ENCODE measurements around the gene RHO.
"Not testable (repeated sequence)": the region's sequence is repeated elsewhere in the genome, so short reads cannot be mapped to it uniquely, and the experiment has no call there.

The RHO gene

DNA sequence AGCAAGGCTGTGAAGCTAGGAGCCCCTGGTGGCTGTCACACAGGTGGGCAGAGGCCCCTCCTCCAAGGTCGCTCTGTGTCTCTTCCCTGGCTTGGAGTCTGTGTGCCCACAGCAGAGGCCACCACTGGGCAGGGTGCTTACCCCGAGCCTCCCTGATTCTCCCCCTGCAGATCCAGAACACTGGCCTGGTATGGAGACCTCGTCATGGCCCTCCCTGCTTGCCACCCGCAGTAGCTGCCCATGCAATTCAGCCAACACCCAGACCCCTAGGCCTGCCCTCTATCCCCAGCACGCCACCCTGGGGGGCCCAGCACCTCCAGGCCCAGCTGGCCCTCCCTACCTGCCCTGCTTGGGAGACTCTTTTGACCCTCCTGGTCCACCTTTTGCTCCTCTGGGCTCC lies 5.5 kb upstream of the RHO start:
- no peak for DNase-seq

DNA sequence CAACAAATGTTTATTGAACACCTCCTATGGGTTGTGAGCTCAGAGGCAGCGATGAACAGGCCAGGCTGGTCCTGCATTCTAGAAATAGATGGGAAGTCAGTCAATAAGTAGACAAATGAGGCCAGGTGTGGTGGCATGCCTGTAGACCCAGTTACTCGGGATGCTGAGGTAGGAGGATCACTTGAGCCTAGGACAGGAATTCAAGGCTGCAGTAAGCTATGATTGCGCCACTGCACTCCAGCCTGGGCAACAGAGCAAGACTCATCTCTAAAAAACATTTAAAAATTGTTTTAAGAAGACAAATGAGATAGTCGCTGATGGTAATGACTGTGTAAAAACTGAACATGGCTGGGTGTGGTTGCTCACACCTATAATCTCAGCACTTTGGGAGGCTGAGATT lies 4.4 kb upstream of the RHO start:
- DNase-seq: no peak

DNA sequence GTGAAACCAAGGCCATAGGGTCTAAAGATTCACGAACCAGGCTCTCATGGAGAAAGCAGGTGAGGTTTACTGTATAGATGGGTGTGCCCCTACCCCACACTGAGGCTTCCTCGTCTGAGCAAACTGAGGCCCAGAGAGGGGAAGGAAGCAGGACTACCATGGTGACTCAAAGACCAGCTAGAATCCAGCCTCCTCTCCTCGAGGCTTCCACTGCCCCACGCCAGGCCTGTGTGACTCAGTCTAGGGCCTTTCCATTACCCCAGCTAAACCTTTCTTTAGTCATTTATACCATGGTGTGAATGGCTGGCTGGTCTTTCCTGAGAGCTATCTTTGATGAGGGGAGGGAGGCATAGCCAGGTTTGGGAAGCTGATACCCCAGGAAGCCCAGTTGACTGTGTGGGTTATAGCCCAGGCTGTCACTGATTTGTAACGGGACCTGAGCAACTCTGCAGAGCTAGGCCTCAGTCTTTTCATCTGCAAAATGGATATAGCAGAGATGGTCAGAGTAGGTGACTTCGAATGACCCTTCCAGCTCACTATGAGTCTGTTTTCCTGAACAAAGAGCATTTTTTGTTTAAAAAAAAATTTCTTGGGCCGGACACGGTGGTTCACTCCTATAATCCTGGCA lies 3.0 kb upstream of the RHO start:
- DNase-seq: no peak

DNA sequence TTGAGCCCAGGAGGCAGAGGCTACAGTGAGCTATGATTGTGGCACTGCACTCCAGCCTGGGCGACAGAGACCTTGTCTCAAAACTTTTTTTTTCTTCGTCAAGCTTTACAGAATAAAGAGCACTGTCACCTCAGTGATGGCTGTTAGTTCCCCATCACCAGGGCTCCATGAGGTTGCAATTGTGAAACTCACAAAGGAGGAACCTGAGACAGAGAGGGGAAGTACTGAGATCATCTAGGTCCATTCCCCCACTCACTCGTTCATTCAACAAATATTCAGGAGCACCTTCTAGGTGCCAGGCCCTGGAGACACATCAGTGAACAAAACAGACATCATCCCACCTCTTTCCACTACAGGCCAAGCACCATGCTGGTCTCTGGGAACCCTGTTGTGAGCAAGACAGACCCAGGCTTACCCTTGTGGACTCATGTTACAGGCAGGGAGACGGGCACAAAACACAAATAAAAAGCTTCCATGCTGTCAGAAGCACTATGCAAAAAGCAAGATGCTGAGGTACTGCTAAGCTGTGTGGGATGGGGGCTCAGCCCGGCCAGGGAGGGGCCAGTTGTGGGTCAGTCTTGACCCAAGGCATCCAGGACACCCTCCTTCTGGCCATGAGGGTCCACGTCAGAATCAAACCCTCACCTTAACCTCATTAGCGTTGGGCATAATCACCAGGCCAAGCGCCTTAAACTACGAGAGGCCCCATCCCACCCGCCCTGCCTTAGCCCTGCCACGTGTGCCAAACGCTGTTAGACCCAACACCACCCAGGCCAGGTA lies 2.1 kb upstream of the RHO start:
- DNase-seq: peak in 1 of 2 experiments; percentile 26

DNA sequence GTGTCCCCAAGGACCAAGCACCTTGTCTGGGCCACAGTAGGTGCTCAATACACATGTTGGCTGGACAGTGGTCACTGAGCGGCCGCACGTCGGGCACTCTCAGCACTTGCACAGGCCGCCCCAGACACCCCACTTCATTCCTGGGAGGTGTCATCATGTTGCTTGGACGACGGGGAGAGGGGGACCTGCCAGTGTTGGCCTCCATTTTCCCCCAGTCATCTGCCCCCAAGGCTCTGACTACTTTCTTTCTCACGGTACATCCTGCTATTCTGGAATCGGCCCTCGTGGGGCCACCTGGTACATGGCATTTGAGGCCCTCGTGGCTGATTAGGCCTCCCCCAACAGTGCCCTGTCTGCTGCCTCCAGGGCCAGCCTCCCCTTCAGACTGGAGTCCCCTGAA lies 1.2 kb upstream of the RHO start:
- DNase-seq: no peak

DNA sequence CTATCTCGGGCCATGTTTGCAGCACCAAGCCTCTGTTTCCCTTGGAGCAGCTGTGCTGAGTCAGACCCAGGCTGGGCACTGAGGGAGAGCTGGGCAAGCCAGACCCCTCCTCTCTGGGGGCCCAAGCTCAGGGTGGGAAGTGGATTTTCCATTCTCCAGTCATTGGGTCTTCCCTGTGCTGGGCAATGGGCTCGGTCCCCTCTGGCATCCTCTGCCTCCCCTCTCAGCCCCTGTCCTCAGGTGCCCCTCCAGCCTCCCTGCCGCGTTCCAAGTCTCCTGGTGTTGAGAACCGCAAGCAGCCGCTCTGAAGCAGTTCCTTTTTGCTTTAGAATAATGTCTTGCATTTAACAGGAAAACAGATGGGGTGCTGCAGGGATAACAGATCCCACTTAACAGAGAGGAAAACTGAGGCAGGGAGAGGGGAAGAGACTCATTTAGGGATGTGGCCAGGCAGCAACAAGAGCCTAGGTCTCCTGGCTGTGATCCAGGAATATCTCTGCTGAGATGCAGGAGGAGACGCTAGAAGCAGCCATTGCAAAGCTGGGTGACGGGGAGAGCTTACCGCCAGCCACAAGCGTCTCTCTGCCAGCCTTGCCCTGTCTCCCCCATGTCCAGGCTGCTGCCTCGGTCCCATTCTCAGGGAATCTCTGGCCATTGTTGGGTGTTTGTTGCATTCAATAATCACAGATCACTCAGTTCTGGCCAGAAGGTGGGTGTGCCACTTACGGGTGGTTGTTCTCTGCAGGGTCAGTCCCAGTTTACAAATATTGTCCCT lies 1.2 kb downstream of the RHO start:
- DNase-seq: no peak

DNA sequence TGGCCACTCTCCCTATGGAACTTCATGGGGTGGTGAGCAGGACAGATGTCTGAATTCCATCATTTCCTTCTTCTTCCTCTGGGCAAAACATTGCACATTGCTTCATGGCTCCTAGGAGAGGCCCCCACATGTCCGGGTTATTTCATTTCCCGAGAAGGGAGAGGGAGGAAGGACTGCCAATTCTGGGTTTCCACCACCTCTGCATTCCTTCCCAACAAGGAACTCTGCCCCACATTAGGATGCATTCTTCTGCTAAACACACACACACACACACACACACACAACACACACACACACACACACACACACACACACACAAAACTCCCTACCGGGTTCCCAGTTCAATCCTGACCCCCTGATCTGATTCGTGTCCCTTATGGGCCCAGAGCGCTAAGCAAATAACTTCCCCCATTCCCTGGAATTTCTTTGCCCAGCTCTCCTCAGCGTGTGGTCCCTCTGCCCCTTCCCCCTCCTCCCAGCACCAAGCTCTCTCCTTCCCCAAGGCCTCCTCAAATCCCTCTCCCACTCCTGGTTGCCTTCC lies 1.9 kb downstream of the RHO start:
- no peak for DNase-seq

DNA sequence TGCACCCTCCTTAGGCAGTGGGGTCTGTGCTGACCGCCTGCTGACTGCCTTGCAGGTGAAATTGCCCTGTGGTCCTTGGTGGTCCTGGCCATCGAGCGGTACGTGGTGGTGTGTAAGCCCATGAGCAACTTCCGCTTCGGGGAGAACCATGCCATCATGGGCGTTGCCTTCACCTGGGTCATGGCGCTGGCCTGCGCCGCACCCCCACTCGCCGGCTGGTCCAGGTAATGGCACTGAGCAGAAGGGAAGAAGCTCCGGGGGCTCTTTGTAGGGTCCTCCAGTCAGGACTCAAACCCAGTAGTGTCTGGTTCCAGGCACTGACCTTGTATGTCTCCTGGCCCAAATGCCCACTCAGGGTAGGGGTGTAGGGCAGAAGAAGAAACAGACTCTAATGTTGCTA lies 2.4 kb downstream of the RHO start:
- DNase-seq: no peak

DNA sequence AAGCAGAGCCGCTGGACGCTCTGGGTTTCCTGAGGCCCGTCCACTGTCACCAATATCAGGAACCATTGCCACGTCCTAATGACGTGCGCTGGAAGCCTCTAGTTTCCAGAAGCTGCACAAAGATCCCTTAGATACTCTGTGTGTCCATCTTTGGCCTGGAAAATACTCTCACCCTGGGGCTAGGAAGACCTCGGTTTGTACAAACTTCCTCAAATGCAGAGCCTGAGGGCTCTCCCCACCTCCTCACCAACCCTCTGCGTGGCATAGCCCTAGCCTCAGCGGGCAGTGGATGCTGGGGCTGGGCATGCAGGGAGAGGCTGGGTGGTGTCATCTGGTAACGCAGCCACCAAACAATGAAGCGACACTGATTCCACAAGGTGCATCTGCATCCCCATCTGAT lies 3.3 kb downstream of the RHO start:
- no peak for DNase-seq

DNA sequence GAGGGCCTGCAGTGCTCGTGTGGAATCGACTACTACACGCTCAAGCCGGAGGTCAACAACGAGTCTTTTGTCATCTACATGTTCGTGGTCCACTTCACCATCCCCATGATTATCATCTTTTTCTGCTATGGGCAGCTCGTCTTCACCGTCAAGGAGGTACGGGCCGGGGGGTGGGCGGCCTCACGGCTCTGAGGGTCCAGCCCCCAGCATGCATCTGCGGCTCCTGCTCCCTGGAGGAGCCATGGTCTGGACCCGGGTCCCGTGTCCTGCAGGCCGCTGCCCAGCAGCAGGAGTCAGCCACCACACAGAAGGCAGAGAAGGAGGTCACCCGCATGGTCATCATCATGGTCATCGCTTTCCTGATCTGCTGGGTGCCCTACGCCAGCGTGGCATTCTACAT lies 3.8 kb downstream of the RHO start:
- DNase-seq: no peak

DNA sequence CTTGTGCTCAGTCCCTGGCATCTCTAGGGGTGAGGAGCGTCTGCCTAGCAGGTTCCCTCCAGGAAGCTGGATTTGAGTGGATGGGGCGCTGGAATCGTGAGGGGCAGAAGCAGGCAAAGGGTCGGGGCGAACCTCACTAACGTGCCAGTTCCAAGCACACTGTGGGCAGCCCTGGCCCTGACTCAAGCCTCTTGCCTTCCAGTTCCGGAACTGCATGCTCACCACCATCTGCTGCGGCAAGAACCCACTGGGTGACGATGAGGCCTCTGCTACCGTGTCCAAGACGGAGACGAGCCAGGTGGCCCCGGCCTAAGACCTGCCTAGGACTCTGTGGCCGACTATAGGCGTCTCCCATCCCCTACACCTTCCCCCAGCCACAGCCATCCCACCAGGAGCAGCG lies 5.0 kb downstream of the RHO start:
- no peak for DNase-seq

DNA sequence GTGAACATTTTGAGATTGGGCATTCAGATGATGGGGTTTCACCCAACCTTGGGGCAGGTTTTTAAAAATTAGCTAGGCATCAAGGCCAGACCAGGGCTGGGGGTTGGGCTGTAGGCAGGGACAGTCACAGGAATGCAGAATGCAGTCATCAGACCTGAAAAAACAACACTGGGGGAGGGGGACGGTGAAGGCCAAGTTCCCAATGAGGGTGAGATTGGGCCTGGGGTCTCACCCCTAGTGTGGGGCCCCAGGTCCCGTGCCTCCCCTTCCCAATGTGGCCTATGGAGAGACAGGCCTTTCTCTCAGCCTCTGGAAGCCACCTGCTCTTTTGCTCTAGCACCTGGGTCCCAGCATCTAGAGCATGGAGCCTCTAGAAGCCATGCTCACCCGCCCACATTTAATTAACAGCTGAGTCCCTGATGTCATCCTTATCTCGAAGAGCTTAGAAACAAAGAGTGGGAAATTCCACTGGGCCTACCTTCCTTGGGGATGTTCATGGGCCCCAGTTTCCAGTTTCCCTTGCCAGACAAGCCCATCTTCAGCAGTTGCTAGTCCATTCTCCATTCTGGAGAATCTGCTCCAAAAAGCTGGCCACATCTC lies 6.1 kb downstream of the RHO start:
- no peak for DNase-seq

DNA sequence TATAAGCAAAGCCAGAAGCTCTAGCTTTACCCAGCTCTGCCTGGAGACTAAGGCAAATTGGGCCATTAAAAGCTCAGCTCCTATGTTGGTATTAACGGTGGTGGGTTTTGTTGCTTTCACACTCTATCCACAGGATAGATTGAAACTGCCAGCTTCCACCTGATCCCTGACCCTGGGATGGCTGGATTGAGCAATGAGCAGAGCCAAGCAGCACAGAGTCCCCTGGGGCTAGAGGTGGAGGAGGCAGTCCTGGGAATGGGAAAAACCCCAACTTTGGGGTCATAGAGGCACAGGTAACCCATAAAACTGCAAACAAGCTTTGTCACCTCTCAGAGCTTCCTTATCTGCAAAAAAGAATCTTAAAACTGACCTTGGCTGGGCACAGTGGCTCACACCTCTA lies 6.6 kb downstream of the RHO start:
- no peak for DNase-seq

DNA sequence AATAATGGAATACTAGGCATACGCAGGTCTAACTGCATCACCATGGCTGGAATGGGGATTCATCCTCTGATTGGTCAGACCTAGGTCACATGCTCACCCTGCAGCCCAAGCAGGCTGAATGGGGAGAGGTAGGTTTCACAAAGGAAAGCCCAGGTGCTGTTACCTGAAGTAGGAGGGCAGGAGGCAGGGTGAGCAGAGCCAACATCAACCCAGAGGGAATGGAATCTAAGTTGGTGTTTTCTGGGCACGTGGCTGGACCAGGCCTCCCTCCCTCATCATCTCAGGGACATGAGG lies 7.9 kb downstream of the RHO start:
- no peak for DNase-seq

DNA sequence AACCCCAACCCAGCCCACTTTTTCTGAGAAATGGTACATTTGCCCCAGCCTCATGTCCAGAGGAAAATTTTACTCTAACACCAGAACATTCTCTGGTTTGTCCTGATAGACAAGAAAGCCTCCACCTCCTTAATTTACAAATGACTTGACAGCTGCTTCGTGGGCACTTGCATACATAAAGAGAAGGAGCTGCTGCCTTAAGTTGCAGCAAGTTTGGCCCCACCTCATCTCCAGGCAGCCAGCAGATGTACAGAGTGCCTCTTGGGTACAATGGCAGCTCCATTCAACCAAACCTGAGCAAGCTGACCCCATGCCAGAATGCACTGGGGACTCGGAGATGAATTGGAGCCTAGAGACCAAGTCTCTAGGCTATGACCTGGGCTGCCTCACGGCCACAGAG lies 8.4 kb downstream of the RHO start:
- peak in 1 of 2 experiments; percentile 7 for DNase-seq

DNA sequence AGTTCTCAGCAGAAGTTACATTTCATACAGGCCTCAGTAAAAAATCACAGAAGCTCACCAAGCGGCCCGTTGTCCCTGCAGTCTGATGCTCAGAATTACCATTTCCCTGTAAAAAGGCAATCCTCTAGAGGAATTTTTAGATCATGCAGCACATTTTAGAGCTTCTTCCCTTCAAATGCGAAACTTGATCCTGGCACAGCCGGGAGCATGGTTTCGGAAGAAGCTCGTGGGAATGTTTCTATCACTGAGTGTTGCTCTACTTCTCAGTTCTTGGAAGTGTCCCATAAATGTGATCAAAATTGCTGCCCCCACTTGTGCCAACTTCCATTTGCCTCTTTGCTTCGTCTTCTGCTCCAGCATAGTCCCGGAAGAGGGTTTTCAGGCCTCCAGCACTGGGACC lies 10.8 kb downstream of the RHO start:
- DNase-seq: no peak

DNA sequence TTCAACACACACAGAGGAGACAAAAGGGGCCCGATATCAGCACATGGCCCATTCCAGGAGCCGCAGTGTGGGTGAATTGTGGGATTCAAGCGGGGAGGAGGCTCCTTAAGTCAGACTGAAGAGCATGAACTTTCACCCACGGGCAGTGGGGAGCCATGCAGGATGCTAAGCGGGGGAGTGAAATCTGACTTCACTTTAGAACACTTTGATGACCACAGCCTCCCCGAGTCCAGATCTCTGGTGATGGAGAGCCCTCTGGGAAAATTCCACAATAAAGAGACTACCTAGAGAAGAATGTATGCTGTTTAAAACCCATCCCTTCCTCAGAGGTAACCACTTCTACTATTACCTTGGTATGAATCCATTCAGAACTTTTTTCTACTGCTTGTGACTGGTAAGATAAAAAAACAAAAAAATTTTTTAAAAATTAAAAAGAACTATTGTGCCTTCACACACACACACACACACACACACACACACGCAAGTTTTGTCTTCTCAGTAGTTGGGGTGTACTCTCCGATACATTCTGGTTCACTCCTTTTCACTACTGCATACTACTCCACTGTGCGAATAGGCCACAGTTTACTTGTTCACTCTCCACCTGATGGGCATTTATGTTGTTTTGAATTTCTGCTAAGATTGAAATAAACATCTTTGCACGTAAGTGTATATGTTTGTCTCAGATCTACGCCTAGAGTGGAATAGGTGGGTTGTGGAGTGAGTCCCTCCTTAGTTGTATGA lies 12.5 kb downstream of the RHO start:
- no peak for DNase-seq

DNA sequence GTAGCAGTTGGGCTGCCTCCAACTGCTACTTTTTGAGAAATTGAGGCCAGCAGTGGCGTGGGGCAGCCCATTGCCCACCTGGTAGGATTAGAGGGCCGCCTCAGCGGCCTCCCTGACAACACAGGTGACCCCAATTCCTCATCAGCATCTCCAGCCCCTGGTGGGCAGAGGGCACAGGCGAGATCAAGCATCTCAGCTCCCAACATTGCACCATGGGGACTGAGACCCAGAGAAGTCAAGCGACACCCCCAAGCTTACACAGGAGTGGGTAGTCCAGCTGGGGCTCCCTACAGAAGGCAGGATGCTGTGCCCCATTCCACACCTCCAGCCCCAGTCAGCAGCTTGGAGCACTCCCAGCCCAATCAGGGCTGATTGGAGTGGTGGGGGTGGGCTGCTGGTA lies 14.3 kb downstream of the RHO start:
- no peak for DNase-seq

DNA sequence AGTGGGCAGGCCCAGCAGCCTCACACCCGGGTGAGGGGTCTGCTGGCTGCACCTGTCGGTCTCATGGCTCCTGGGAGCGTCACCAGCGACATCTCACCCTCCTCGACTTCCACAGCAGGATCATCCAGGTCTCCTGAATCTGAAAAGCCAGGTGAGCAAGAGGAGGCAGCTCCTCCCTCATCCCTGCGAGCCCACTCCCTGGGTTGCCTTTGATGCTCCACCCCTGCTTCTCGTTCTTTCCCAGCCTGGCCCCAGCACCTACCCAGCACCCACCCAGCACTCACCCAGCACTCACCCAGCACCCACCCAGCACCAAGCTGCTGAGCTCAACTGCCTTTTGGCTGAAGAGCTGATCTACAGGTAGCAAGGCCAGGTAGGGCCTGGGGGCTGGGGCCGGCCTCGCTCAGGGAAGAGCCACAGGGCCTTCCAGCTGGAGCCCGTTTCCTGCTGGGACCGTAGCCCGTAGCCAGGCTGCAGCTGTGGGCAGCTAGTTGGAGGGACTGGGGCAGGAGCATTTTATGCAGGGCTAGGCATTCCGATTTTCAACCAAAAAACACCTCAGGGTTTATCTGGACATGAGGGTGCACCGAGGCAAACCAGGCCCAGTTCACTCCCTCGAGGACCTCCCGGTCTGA lies 14.8 kb downstream of the RHO start, which contains the start of gene H1-8:
Gene H1-8, plus strand, starts transcription at position 20 of the 635 bp plus-strand sequence. Its CDS starts 44 bp downstream, at position 64.
- DNase-seq: no peak

DNA sequence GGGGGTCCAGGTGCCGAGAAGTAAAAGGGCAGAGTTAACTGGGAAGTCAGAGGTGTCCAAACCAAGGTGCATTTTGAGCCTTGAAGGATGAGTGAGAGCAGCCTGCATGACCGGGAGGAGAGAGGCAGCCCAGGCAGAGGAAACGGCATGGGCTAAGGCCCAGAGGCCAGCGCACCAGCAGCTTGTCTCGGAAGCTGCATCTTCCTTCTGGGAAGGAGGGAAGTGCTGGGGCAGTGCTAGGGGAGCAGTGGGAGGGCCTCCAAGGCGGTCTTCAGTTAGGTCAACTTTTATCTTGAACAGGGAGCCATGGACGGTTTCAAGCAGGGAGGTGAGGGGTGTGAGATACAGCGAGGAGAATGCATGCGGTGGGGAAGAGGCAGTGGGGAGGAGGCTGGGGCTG lies 15.6 kb downstream of the RHO start:
- DNase-seq: no peak

DNA sequence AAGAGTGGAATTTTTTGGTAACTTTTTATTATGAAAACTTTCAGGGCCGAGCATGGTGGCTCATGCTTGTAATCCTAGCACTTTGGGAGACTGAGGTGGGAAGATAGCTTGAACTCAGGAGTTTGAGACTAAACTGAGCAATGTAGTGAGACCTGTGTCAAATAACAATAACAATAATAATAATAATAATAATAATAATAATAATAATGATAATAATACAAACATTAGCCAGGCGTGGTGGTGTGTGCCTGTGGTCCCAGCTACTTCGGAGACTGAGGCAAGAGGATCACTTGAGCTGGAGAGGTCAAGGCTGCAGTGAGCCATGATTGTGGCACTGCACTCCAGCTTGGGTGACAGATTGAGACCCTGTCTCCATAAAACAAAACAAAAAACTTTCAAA lies 17.5 kb downstream of the RHO start:
- DNase-seq: not testable (repeated sequence)

DNA sequence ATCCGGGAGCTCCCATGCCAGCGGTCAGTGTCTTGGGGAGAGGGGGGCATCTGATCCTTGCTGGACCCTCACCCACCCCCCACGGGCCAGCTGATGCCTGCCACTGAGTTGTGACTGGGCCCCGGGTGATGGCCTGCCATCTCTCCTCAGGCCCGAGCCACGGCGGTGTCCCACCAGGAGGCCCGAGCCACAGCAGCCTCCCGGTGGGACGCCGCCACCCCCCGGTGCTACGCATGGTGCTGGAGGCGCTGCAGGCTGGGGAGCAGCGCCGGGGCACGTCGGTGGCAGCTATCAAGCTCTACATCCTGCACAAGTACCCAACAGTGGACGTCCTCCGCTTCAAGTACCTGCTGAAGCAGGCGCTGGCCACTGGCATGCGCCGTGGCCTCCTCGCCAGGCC lies 18.8 kb downstream of the RHO start:
- no peak for DNase-seq

Measured in NCI-H524 (cell line).